Ovary (tissue), 3 donors: ENCODE data around the gene FOXP3.

Experiments used
- CTCF ChIP-seq, 3 donors: fragments of 450-650 bp in 2 of 3; fragments of 200-600 bp in 1 of 3; IDR thresholded peaks; one replicate each; pipeline versions ENCODE4 v1.5.1 to v1.8.0; 2016 to 2022; ENCODE audit warnings: antibody characterized with exemption in 3 of 3, mild to moderate bottlenecking in 1 of 3
- EP300 ChIP-seq: sonication (generic); formaldehyde crosslinking; IDR thresholded peaks from one replicate; pipeline ENCODE4 v1.6.1; 2017; ENCODE audit warnings: antibody characterized with exemption
- POLR2A ChIP-seq: fragments of 450-650 bp; IDR thresholded peaks from one replicate; pipeline ENCODE4 v1.6.1; 2017; ENCODE audit warnings: antibody characterized with exemption, mild to moderate bottlenecking, moderate library complexity
- donor health status: DM: no; HTN: no; CAD: no.

GRCh38 chrX:49203536-49203935 lies 61.0 kb downstream of the FOXP3 start:
- TF ChIP-seq CTCF (IDR thresholded peaks at IDR 0.05), result no peak
- no peak for TF ChIP-seq POLR2A
- no peak for TF ChIP-seq EP300
